Urinary bladder (tissue), 4 donors: ENCODE data around the gene ST3GAL5. TPM values are rescaled to one million over a fixed set of nuclear protein-coding genes. Genes with fewer than 3 reads are reported as not detected.

Source experiments
- DNase-seq: peaks from one replicate; pipeline ENCODE4 v3.0.0-alpha.2; 2015; ENCODE audit errors: extremely low spot score
- H3K27ac ChIP-seq: one replicate; pipeline ENCODE4 v1.5.1; 2013; ENCODE audit warnings: low read depth, mild to moderate bottlenecking, moderate library complexity
- H3K36me3 ChIP-seq: one replicate; pipeline ENCODE4 v1.6.1; 2013; ENCODE audit warnings: mild to moderate bottlenecking, moderate library complexity; ENCODE audit not compliant: insufficient read depth
- H3K4me1 ChIP-seq: one replicate; pipeline ENCODE4 v1.6.1; 2013; ENCODE audit warnings: mild to moderate bottlenecking, moderate library complexity; ENCODE audit not compliant: insufficient read depth
- H3K4me3 ChIP-seq: one replicate; pipeline ENCODE4 v1.5.1; 2013; ENCODE audit warnings: low read depth, low read length
- WGBS: extraction: QIAGEN DNeasy Blood & Tissue Kit; methylation state at CpG from one replicate; pipeline ENCODE4 v1.1.7; 2013; 5-methylcytosine and 5-hydroxymethylcytosine counted together
- polyA plus RNA-seq: library from polyadenylated mRNA; stranded (reverse); fragments of 200-250 nt; gene quantifications from one replicate; pipeline ENCODE4 v1.2.3, GENCODE V29; 2013
- total RNA-seq: library from RNA; depleted of rRNA; stranded (reverse); fragments of >200 nt; gene quantifications from one replicate; pipeline ENCODE4 v1.2.3, GENCODE V29; 2014
- donor health status: healthy with polysubstance abuse.
- donor health status: healthy.

Gene ST3GAL5
- total and polyA plus RNA-seq, 2 donors = 31.1 to 59.4 TPM

DNA sequence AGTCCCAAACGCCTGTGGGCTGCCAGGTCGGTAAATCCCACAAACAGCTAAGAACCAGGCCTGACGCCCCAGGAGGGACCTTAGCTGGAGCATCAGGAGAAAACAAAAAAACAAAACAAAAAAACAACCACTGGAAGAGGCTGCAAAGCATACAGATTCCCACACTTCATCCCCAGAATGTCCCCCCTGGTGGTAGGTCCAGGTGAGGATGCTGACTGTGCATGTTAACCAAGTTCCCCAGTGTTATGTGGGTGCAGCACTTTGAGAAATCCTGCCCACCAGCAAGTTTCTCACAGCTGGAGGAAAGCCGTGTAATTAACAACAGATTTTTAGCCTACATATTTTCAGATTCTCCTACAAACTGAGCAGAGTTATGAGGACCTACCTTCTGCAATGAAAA lies 15.1 kb downstream of the ST3GAL5 start:
- Histone ChIP-seq H3K27ac (no peak overlapping the region), H3K36me3 (no peaks in the 10 kb centered on the region), H3K4me1 (no peaks in the 10 kb centered on the region), H3K4me3 (no peak overlapping the region)
- DNase-seq = no peak
- 92% methylated on average over 4 of the region's 4 CpGs for WGBS

GRCh38 chr2:85872536-85873161 lies 16.1 kb downstream of the ST3GAL5 start:
- no peak for DNase-seq
- H3K27ac ChIP-seq = no peak overlapping the region
- no peak overlapping the region for H3K4me3 ChIP-seq
- no peaks in the 10 kb centered on the region for H3K4me1 ChIP-seq
- 83% methylated on average over 16 of the region's 16 CpGs for WGBS
- no peaks in the 10 kb centered on the region for H3K36me3 ChIP-seq

DNA sequence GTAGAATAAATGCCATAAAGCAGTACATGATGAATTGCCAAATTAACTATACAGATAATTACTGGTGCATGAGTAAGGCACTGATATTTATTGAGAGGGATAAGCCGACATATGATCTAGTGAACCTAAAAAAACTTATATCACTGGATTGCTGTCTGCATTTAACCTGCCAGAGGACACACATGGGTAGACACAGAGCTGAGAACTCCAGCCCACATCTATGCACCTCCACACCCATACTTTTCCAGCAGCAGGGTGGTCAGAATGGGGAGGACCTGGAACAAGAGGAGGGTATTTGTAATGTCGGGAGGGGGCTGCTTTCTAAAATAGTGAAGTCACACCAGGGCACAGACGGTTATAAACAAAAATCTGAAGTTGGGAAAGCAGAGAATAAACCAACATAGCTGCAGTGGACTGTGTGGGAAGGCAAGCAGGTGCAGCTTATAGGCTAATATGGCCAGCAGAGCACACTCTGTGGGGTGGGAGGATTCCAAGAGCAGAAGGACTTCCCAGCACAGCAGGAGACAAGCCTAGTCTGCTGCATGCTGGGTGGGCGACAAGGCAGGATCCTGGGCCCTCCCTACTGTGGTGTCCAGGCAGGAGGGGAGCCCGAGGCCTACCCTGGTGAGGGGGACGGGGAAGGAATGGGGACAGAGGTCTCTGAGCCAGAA lies 17.2 kb downstream of the ST3GAL5 start:
- Histone ChIP-seq H3K4me3 (no peak overlapping the region), H3K27ac (no peak overlapping the region), H3K4me1 (no peaks in the 10 kb centered on the region), H3K36me3 (no peaks in the 10 kb centered on the region)
- WGBS = 88% methylated on average over 6 of the region's 6 CpGs
- DNase-seq = no peak

- Histone ChIP-seq H3K27ac (no peak overlapping the region), H3K4me1 (no peaks in the 10 kb centered on the region), H3K4me3 (no peak overlapping the region), H3K36me3 (no peaks in the 10 kb centered on the region)
- WGBS = 98% methylated on average over 9 of the region's 9 CpGs
- no peak for DNase-seq
Observed at GRCh38 chr2:85868822-85869221, 20.0 kb downstream of the ST3GAL5 start.

DNA sequence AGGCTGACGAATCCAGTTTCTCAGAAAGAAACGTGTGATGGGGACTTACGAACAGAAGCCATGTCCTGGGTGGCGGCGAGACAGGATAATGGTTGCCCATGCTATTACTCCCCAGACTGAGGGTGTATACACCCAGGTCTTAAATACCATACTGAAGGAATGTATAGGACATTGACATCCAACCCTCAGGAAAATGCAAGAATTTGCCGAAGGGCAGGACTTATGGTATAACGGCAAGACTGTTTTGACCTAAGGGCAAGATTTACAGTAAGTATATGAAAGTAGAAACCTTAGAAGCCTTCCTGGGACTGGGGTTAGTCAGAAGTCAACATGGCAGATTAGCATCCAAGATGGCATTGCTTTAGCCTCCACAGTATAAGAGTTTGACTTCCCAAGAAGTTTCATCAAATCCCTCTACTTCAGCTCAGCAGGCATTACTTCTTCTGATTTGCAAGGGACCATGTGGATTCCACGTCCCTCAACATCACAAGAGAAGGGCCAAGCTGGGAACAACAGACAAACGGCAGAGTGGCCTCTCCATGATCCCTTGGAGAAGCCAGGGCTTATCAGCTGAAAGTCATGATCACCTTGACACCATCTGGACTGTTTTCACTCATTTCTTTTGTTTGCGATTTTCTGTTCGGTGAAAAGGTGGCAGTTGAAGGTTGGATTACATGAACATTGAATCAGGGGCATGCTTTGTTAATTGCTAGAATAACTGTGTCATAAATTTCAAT lies 21.1 kb downstream of the ST3GAL5 start:
- Histone ChIP-seq H3K4me3 (no peak overlapping the region), H3K27ac (no peak overlapping the region), H3K4me1 (no peaks in the 10 kb centered on the region), H3K36me3 (no peaks in the 10 kb centered on the region)
- no peak for DNase-seq
- 94% methylated on average over 11 of the region's 11 CpGs for WGBS

- 97% methylated on average over 1 of the region's 1 CpG for WGBS
- Histone ChIP-seq H3K4me1 (no peaks in the 10 kb centered on the region), H3K27ac (no peak overlapping the region), H3K36me3 (no peaks in the 10 kb centered on the region), H3K4me3 (no peak overlapping the region)
- no peak for DNase-seq
Observed at GRCh38 chr2:85867121-85867520, 21.7 kb downstream of the ST3GAL5 start.

DNA sequence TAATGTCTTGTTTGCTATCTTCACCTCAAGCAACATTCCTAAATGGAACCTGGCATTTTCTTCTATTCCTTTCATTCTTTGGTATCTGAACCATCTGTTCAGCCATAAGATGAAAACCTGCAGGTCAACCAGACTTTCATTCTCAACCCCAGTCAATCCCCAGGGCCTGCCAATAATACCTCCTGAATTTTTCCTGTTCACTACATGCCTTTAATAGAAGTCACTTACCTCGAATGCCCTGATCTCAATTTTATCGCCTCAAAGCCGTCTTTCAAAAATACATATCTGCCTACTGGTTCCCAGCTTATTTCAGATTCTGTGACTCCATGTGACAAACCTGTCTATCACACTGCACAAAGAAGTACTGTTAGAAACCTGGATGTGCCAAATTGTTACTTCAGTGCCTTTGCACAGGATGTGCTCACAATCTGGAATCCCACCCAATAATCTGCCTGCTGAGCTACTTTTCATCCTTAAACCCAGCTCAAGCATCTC lies 22.6 kb downstream of the ST3GAL5 start:
- 94% methylated on average over 3 of the region's 3 CpGs for WGBS
- H3K27ac ChIP-seq = no peak overlapping the region
- H3K36me3 ChIP-seq = no peaks in the 10 kb centered on the region
- no peak overlapping the region for H3K4me3 ChIP-seq
- no peaks in the 10 kb centered on the region for H3K4me1 ChIP-seq
- no peak for DNase-seq

- DNase-seq = no peak
- Histone ChIP-seq H3K27ac (no peak overlapping the region), H3K4me3 (no peak overlapping the region), H3K4me1 (no peaks in the 10 kb centered on the region), H3K36me3 (no peaks in the 10 kb centered on the region)
- 41% methylated on average over 6 of the region's 6 CpGs for WGBS
Observed at GRCh38 chr2:85865539-85866164, 23.1 kb downstream of the ST3GAL5 start.

DNA sequence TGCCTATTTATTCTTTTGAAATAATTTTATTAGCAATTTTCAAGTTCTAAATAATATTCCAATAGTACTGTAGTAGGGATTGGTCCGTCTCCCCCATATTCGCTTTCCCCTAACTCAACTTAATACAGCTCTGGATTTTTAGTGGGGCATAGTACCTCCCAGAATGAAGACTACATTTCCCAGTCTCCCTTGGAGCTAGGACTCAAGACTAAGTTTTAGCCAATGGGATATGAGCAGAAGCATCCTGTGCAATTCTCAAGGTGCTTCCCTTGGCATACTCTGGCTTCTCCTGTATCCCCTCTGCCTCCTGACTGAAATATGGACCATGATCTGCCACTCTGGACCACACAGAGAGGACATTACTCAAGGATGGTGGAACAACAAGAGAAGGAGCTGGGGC lies 24.1 kb downstream of the ST3GAL5 start:
- WGBS = 97% methylated on average over 2 of the region's 2 CpGs
- DNase-seq = no peak
- Histone ChIP-seq H3K4me1 (no peaks in the 10 kb centered on the region), H3K36me3 (no peaks in the 10 kb centered on the region), H3K27ac (no peak overlapping the region), H3K4me3 (no peak overlapping the region)

GRCh38 chr2:85862426-85862825 lies 26.4 kb downstream of the ST3GAL5 start:
- no peak overlapping the region for H3K27ac ChIP-seq
- no peak overlapping the region for H3K4me3 ChIP-seq
- no peaks in the 10 kb centered on the region for H3K36me3 ChIP-seq
- H3K4me1 ChIP-seq = no peaks in the 10 kb centered on the region
- 74% methylated on average over 5 of the region's 5 CpGs for WGBS
- no peak for DNase-seq

- 71% methylated on average over 5 of the region's 5 CpGs for WGBS
- DNase-seq = no peak
- no peaks in the 10 kb centered on the region for H3K36me3 ChIP-seq
Observed at GRCh38 chr2:85861650-85862049, 27.1 kb downstream of the ST3GAL5 start.

DNA sequence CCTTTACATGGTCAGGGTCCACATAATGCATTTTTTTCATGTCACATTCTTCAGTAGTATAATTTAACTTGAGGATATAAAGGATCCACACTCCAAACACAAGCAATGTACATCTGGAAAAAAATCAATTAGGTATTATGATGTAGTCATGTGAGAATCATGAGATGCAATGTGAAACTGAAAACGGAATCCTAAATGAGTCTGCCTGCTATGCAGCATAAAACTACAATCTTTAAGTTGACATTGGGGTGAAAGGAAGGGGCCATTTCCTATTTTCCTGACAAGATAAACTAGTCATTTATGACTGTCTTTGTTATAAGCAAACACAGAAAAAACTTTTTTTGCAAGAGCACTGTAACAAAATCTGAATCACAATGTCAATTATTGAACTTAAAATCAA lies 27.6 kb downstream of the ST3GAL5 start:
- H3K27ac ChIP-seq = no peak overlapping the region
- WGBS = 44% methylated on average over 1 of the region's 1 CpG
- DNase-seq = no peak
- H3K4me1 ChIP-seq = no peaks in the 10 kb centered on the region
- H3K36me3 ChIP-seq = no peaks in the 10 kb centered on the region
- no peak overlapping the region for H3K4me3 ChIP-seq

More at GRCh38 chr2:85861650-85862049, 27.1 kb downstream of the ST3GAL5 start:
- Histone ChIP-seq H3K27ac (no peak overlapping the region), H3K4me3 (no peak overlapping the region), H3K4me1 (no peaks in the 10 kb centered on the region)

DNA sequence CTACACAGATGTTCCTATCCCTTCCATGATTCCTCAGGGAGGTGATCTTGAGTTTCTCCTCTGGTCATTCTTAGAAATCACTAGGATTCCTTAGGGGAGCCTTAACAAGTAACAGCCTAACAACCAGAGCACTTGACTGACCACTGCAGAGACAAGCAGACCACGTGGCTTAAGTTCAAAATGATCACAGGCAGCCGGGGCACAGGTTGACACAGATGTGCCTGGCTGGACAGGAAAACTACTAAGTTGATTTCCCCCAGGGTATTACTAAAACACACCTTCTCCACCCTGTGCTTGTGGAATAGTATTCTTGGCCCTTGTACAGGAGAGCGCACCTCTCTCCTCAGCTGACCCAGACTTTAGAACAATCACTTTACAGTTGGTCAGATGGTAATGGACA lies 29.9 kb downstream of the ST3GAL5 start:
- Histone ChIP-seq H3K36me3 (no peaks in the 10 kb centered on the region), H3K27ac (no peak overlapping the region), H3K4me3 (no peak overlapping the region), H3K4me1 (peaks cover 2% of the 10 kb centered on the region)
- no peak for DNase-seq
- 75% methylated on average over 3 of the region's 3 CpGs for WGBS
